SK-MEL-5 (cell line): ENCODE data around the gene NOP53. TPM values are rescaled to one million over a fixed set of nuclear protein-coding genes. Genes with fewer than 3 reads are reported as not detected.
"Not testable (repeated sequence)": the region's sequence is repeated elsewhere in the genome, so short reads cannot be mapped to it uniquely, and the experiment has no call there.

ENCODE experiments used
- DNase-seq: peaks from one replicate; pipeline ENCODE4 v3.0.0-alpha.2; 2016; ENCODE audit warnings: low read depth, low spot score
- in situ Hi-C: cut with HindIII; loops from 2 replicates; pipeline ENCODE4 v1.10.0; 2016; ENCODE audit warnings: low sequenced_read_pairs, high pct_unique_total_duplicates, low pct_unique_long_range_greater_than_20kb
- total RNA-seq: library from RNA; depleted of rRNA; stranded (reverse); fragments of >200 nt; shearing (Covaris generic); gene quantifications from 2 replicates; pipeline ENCODE4 v1.2.3, GENCODE V29; 2014

NOP53 gene
- total RNA-seq, 1 experiment from 2014 or later, result 120 TPM

- no peak for DNase-seq
- in situ Hi-C loops, result no loop called here
Observed at GRCh38 chr19:47786566-47786965, 41.2 kb downstream of the NOP53 start.

GRCh38 chr19:47787307-47787706 is 42.0 kb downstream of the NOP53 start:
- DNase-seq, in situ Hi-C loops: not testable (repeated sequence)

- DNase-seq, in situ Hi-C loops: not testable (repeated sequence)
Observed at GRCh38 chr19:47789811-47790210, 44.5 kb downstream of the NOP53 start.

- DNase-seq, result peak; percentile 86
- in situ Hi-C loops, result no loop called here
Observed at GRCh38 chr19:47790398-47790814, 45.1 kb downstream of the NOP53 start.

- in situ Hi-C loops, result no loop called here
- no peak for DNase-seq
Observed at GRCh38 chr19:47792616-47793015, 47.3 kb downstream of the NOP53 start.

- no peak for DNase-seq
- in situ Hi-C loops, result no loop called here
Observed at GRCh38 chr19:47794526-47794925, 49.2 kb downstream of the NOP53 start.

- in situ Hi-C loops, result no loop called here
- no peak for DNase-seq
Observed at GRCh38 chr19:47796785-47797184, 51.4 kb downstream of the NOP53 start.

GRCh38 chr19:47797996-47798903 is 52.9 kb downstream of the NOP53 start:
- no peak for DNase-seq
- in situ Hi-C loops, result no loop called here

GRCh38 chr19:47798904-47799266 is 53.5 kb downstream of the NOP53 start:
- in situ Hi-C loops, result no loop called here
- no peak for DNase-seq

GRCh38 chr19:47801270-47801669 is 55.9 kb downstream of the NOP53 start:
- in situ Hi-C loops, result no loop called here
- no peak for DNase-seq

GRCh38 chr19:47802521-47803043 is 57.2 kb downstream of the NOP53 start:
- in situ Hi-C loops, result no loop called here
- no peak for DNase-seq

- in situ Hi-C loops, DNase-seq: not testable (repeated sequence)
Observed at GRCh38 chr19:47803148-47803547, 57.8 kb downstream of the NOP53 start.

GRCh38 chr19:47803671-47804070 is 58.3 kb downstream of the NOP53 start:
- in situ Hi-C loops, DNase-seq: not testable (repeated sequence)

- in situ Hi-C loops, DNase-seq: not testable (repeated sequence)
Observed at GRCh38 chr19:47804451-47804850, 59.1 kb downstream of the NOP53 start, which contains the start of gene TPRX1. Gene TPRX1 (minus strand): TSS chr19:47804551. CDS start chr19:47804539, 12 bp downstream.

- no peak for DNase-seq
- in situ Hi-C loops, result no loop called here
Observed at GRCh38 chr19:47805313-47805712, 60.0 kb downstream of the NOP53 start.

GRCh38 chr19:47806435-47806834 is 61.1 kb downstream of the NOP53 start:
- no peak for DNase-seq
- in situ Hi-C loops, result no loop called here
